H1 (cell line): Measurements from ENCODE around the gene MS4A7.

Experiments used
- BACH1 ChIP-seq: IDR thresholded peaks from 2 replicates; pipeline ENCODE4 v1.6.1; 2012; ENCODE audit warnings: low read length, improper control_type of control experiment
- USF2 ChIP-seq: IDR thresholded peaks from 2 replicates; pipeline ENCODE4 v1.6.1; 2011; ENCODE audit warnings: low read length, improper control_type of control experiment
- TF ChIP-seq, protein P1 (sequence below): IDR thresholded peaks from 2 replicates; pipeline ENCODE4 v1.6.1; 2012; ENCODE audit warnings: low read length, inconsistent platforms
- TF ChIP-seq, protein P2 (sequence below), 3 experiments: IDR thresholded peaks; 1 replicate in 2 of 3; 2 replicates in 1 of 3; pipeline versions ENCODE4 v1.5.1 to v1.6.1; 2011; ENCODE audit warnings: low read length in 3 of 3, mild to moderate bottlenecking in 3 of 3, inconsistent platforms in 2 of 3, low read depth in 1 of 3, moderate library complexity in 1 of 3; ENCODE audit not compliant: insufficient read depth in 1 of 3; ENCODE audit errors: control extremely low read depth in 1 of 3

DNA sequence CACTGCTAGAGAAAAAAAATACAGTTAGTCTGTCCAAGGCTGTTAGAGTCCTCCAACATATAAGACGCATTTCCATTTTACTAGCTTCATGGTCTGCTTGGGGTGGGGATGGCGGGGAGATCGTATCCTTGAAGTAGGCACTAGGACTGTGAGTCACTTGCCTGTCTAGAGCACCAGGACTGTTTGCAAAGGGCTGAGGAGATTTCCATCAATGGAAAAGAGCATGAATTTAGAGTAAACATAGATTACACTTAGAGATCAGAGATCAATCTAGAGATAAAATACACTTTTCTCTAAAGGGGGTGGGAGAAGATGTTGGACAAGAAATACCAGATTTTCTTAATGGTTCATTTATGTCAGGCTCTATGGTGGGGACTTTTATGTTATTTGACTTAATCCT, 1.7 kb upstream of the MS4A7 start:
- TF ChIP-seq, protein P1, sequence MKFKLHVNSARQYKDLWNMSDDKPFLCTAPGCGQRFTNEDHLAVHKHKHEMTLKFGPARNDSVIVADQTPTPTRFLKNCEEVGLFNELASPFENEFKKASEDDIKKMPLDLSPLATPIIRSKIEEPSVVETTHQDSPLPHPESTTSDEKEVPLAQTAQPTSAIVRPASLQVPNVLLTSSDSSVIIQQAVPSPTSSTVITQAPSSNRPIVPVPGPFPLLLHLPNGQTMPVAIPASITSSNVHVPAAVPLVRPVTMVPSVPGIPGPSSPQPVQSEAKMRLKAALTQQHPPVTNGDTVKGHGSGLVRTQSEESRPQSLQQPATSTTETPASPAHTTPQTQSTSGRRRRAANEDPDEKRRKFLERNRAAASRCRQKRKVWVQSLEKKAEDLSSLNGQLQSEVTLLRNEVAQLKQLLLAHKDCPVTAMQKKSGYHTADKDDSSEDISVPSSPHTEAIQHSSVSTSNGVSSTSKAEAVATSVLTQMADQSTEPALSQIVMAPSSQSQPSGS = no peak
- TF ChIP-seq, protein P2, sequence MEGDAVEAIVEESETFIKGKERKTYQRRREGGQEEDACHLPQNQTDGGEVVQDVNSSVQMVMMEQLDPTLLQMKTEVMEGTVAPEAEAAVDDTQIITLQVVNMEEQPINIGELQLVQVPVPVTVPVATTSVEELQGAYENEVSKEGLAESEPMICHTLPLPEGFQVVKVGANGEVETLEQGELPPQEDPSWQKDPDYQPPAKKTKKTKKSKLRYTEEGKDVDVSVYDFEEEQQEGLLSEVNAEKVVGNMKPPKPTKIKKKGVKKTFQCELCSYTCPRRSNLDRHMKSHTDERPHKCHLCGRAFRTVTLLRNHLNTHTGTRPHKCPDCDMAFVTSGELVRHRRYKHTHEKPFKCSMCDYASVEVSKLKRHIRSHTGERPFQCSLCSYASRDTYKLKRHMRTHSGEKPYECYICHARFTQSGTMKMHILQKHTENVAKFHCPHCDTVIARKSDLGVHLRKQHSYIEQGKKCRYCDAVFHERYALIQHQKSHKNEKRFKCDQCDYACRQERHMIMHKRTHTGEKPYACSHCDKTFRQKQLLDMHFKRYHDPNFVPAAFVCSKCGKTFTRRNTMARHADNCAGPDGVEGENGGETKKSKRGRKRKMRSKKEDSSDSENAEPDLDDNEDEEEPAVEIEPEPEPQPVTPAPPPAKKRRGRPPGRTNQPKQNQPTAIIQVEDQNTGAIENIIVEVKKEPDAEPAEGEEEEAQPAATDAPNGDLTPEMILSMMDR (IDR thresholded peaks at IDR 0.05; ENCODE audit: control extremely low read depth in 1 of 3, insufficient read depth in 1 of 3, low read depth in 1 of 3, low read length in 3 of 3) = no peak
- TF ChIP-seq BACH1 = no peak
- TF ChIP-seq USF2 = no peak
